ENCODE data around the gene EFHB.
"Not testable (repeated sequence)": the region's sequence is repeated elsewhere in the genome, so short reads cannot be mapped to it uniquely, and the experiment has no call there.

EFHB gene

GRCh38 chr3:19967208-19967607 is 33.2 kb upstream of the EFHB start:
- Histone ChIP-seq H3K4me2 (ENCODE audit: low read length) (no peak overlapping the region), H3K9me3 (ENCODE audit: insufficient read depth, low read length) (no peaks in the 10 kb centered on the region), H3K4me3 (ENCODE audit: low read length) (no peak overlapping the region), H3K27ac (ENCODE audit: low read length) (no peak overlapping the region), H3K9ac (ENCODE audit: low read length) (no peak overlapping the region), H3K36me3 (replicated peaks; ENCODE audit: low read depth, low read length) (peaks cover 30% of the 10 kb centered on the region), H2AFZ (ENCODE audit: low read depth, low read length) (no peak overlapping the region), H4K20me1 (ENCODE audit: insufficient read depth, low read length) (peaks cover 60% of the 10 kb centered on the region), H3K4me1 (ENCODE audit: low read length) (no peaks in the 10 kb centered on the region), H3K79me2 (ENCODE audit: low read length) (peaks cover 90% of the 10 kb centered on the region), H3K27me3 (ENCODE audit: low read depth, low read length) (no peaks in the 10 kb centered on the region)
- TF ChIP-seq CTCF (IDR thresholded peaks at IDR 0.05; ENCODE audit: low read depth, low read length): no peak
- no peak for TF ChIP-seq EZH2phosphoT487 (IDR thresholded peaks at IDR 0.05; ENCODE audit: low read depth)

GRCh38 chr3:19961960-19962359 is 27.9 kb upstream of the EFHB start:
- Histone ChIP-seq H3K27me3 (ENCODE audit: low read depth, low read length) (no peaks in the 10 kb centered on the region), H3K36me3 (replicated peaks; ENCODE audit: low read depth, low read length) (peaks cover 30% of the 10 kb centered on the region), H3K4me3 (ENCODE audit: low read length) (no peak overlapping the region), H2AFZ (ENCODE audit: low read depth, low read length) (no peak overlapping the region), H3K4me1 (ENCODE audit: low read length) (no peaks in the 10 kb centered on the region), H3K27ac (ENCODE audit: low read length) (no peak overlapping the region), H3K9me3 (ENCODE audit: insufficient read depth, low read length) (no peaks in the 10 kb centered on the region), H3K4me2 (ENCODE audit: low read length) (no peak overlapping the region), H3K79me2 (ENCODE audit: low read length) (peaks cover 92% of the 10 kb centered on the region), H3K9ac (ENCODE audit: low read length) (no peak overlapping the region), H4K20me1 (ENCODE audit: insufficient read depth, low read length) (peaks cover 64% of the 10 kb centered on the region)
- no peak for TF ChIP-seq CTCF (IDR thresholded peaks at IDR 0.05; ENCODE audit: low read depth, low read length)
- TF ChIP-seq EZH2phosphoT487 (IDR thresholded peaks at IDR 0.05; ENCODE audit: low read depth): no peak

GRCh38 chr3:19960696-19961095 is 26.7 kb upstream of the EFHB start:
- Histone ChIP-seq H4K20me1 (ENCODE audit: insufficient read depth, low read length) (peaks cover 63% of the 10 kb centered on the region), H3K4me3 (ENCODE audit: low read length) (no peak overlapping the region)

GRCh38 chr3:19959505-19959904 is 25.5 kb upstream of the EFHB start:
- H3K27me3 ChIP-seq (ENCODE audit: low read depth, low read length): no peaks in the 10 kb centered on the region
- H3K4me2 ChIP-seq (ENCODE audit: low read length): no peak overlapping the region
- no peaks in the 10 kb centered on the region for H3K9me3 ChIP-seq (ENCODE audit: insufficient read depth, low read length)
- H3K4me1 ChIP-seq (ENCODE audit: low read length): no peaks in the 10 kb centered on the region
- peaks cover 28% of the 10 kb centered on the region for H3K36me3 ChIP-seq (replicated peaks; ENCODE audit: low read depth, low read length)
- H4K20me1 ChIP-seq (ENCODE audit: insufficient read depth, low read length): peaks cover 59% of the 10 kb centered on the region
- no peak overlapping the region for H3K27ac ChIP-seq (ENCODE audit: low read length)
- H2AFZ ChIP-seq (ENCODE audit: low read depth, low read length): no peak overlapping the region
- H3K9ac ChIP-seq (ENCODE audit: low read length): no peak overlapping the region
- TF ChIP-seq EZH2phosphoT487 (IDR thresholded peaks at IDR 0.05; ENCODE audit: low read depth) (no peak), CTCF (IDR thresholded peaks at IDR 0.05; ENCODE audit: low read depth, low read length) (no peak)
- H3K4me3 ChIP-seq (ENCODE audit: low read length): no peak overlapping the region
- H3K79me2 ChIP-seq (ENCODE audit: low read length): peaks cover 92% of the 10 kb centered on the region

More at GRCh38 chr3:19960696-19961095, 26.7 kb upstream of the EFHB start:
- H3K27me3 ChIP-seq (ENCODE audit: low read depth, low read length): no peaks in the 10 kb centered on the region
- peaks cover 27% of the 10 kb centered on the region for H3K36me3 ChIP-seq (replicated peaks; ENCODE audit: low read depth, low read length)
- no peaks in the 10 kb centered on the region for H3K9me3 ChIP-seq (ENCODE audit: insufficient read depth, low read length)
- H3K9ac ChIP-seq (ENCODE audit: low read length): no peak overlapping the region
- no peak overlapping the region for H3K4me2 ChIP-seq (ENCODE audit: low read length)
- no peaks in the 10 kb centered on the region for H3K4me1 ChIP-seq (ENCODE audit: low read length)
- H2AFZ ChIP-seq (ENCODE audit: low read depth, low read length): no peak overlapping the region
- no peak for TF ChIP-seq CTCF (IDR thresholded peaks at IDR 0.05; ENCODE audit: low read depth, low read length)
- no peak overlapping the region for H3K27ac ChIP-seq (ENCODE audit: low read length)
- peaks cover 92% of the 10 kb centered on the region for H3K79me2 ChIP-seq (ENCODE audit: low read length)

GRCh38 chr3:19957354-19957753 is 23.3 kb upstream of the EFHB start:
- not testable (repeated sequence) for H2AFZ ChIP-seq (ENCODE audit: low read depth, low read length); H3K27ac ChIP-seq (ENCODE audit: low read length); H3K4me2 ChIP-seq (ENCODE audit: low read length); H3K27me3 ChIP-seq (ENCODE audit: low read depth, low read length); H3K4me3 ChIP-seq (ENCODE audit: low read length); H3K4me1 ChIP-seq (ENCODE audit: low read length); H3K9ac ChIP-seq (ENCODE audit: low read length); H3K9me3 ChIP-seq (ENCODE audit: insufficient read depth, low read length)
- Histone ChIP-seq H3K36me3 (replicated peaks; ENCODE audit: low read depth, low read length) (peaks cover 36% of the 10 kb centered on the region), H4K20me1 (ENCODE audit: insufficient read depth, low read length) (peaks cover 46% of the 10 kb centered on the region), H3K79me2 (ENCODE audit: low read length) (peaks cover 94% of the 10 kb centered on the region)

Data from OCI-LY3 (cell line).